ENCODE results near the gene TMOD3.

- TF ChIP-seq RFX5 (IDR thresholded peaks at IDR 0.05; ENCODE audit: low read depth, low read length) (no peak), USF2 (IDR thresholded peaks at IDR 0.05; ENCODE audit: low read depth, low read length) (no peak), CTCF (conservative IDR thresholded peaks at IDR 0.05; ENCODE audit: low read depth, low read length) (no peak), POLR2A (IDR thresholded peaks at IDR 0.05; ENCODE audit: low read depth, low read length) (no peak), RAD21 (IDR thresholded peaks at IDR 0.05; ENCODE audit: low read length) (no peak), MAZ (IDR thresholded peaks at IDR 0.05; ENCODE audit: borderline replicate concordance, low read depth, low read length) (no peak), MAFK (IDR thresholded peaks at IDR 0.05; ENCODE audit: low read depth, low read length) (no peak), ELK1 (IDR thresholded peaks at IDR 0.05; ENCODE audit: borderline replicate concordance, low read depth, low read length) (no peak), CEBPB (IDR thresholded peaks at IDR 0.05; ENCODE audit: low read depth, low read length) (no peak), SMC3 (IDR thresholded peaks at IDR 0.05; ENCODE audit: low read depth, low read length) (no peak)
Observed at GRCh38 chr15:51955504-51955903, 126.1 kb downstream of the TMOD3 start.

Data from IMR-90 (cell line).